Lower leg skin (tissue), 4 donors: ENCODE measurements around the gene MYOF. TPM values are rescaled to one million over a fixed set of nuclear protein-coding genes. Genes with fewer than 3 reads are reported as not detected.
"Not testable (repeated sequence)": the region's sequence is repeated elsewhere in the genome, so short reads cannot be mapped to it uniquely, and the experiment has no call there.

Experiments used
- DNase-seq, 2 donors: peaks; one replicate each; pipeline ENCODE4 v3.0.0-alpha.2; 2019; ENCODE audit warnings: low spot score in 2 of 2
- H3K4me3 ChIP-seq: fragments of 200-600 bp; sonication (generic); 2 replicates; pipeline ENCODE4 v1.5.1; 2017; ENCODE audit warnings: mild to moderate bottlenecking, low read depth; ENCODE audit not compliant: poor library complexity, severe bottlenecking
- CTCF ChIP-seq, 3 donors: fragments of 450-650 bp; IDR thresholded peaks; one replicate each; pipeline ENCODE4 v1.5.1; 2016; ENCODE audit warnings: antibody characterized with exemption in 3 of 3, mild to moderate bottlenecking in 3 of 3, moderate library complexity in 2 of 3
- POLR2A ChIP-seq, 2 donors: fragments of 450-650 bp; IDR thresholded peaks; one replicate each; pipeline ENCODE4 v1.6.1; 2016 to 2017; ENCODE audit warnings: antibody characterized with exemption in 2 of 2, mild to moderate bottlenecking in 1 of 2, moderate library complexity in 1 of 2
- WGBS, 2 donors: methylation state at CpG; one replicate each; pipeline ENCODE4 v1.1.5; 2018; 5-methylcytosine and 5-hydroxymethylcytosine counted together
- intact Hi-C: fragments of 100-400 bp; cut with DNase I; formaldehyde crosslinking; loops from one replicate; pipeline ENCODE4 v1.15.0; 2023; ENCODE audit warnings: low total_unique reads
- total RNA-seq, 4 donors: library from RNA; depleted of rRNA; stranded (reverse); fragments of >200 nt; gene quantifications; one replicate each; pipeline ENCODE4 v1.1.0, GENCODE V29; 2016

MYOF gene
- total RNA-seq, 4 donors from 2014 or later: 65.5 to 129 (median 90.3) TPM

GRCh38 chr10:93288679-93289634 is 193.2 kb downstream of the MYOF start:
- TF ChIP-seq POLR2A (IDR thresholded peaks at IDR 0.05): no peak
- peak in 1 of 3 donors; percentile 17 for TF ChIP-seq CTCF (IDR thresholded peaks at IDR 0.05)
- intact Hi-C loops: no loop called here
- WGBS, 2 donors: 49 to 50% methylated on average over 20 of the region's 20 CpGs
- peak; percentile 75 to 92 for DNase-seq
- H3K4me3 ChIP-seq: no peak overlapping the region

GRCh38 chr10:93287775-93288174 is 194.4 kb downstream of the MYOF start:
- TF ChIP-seq CTCF (IDR thresholded peaks at IDR 0.05): no peak
- no peak for TF ChIP-seq POLR2A (IDR thresholded peaks at IDR 0.05)
- DNase-seq: no peak
- WGBS, 2 donors: 93 to 95% methylated on average over 1 of the region's 1 CpG
- intact Hi-C loops: no loop called here
- H3K4me3 ChIP-seq: no peak overlapping the region

- WGBS, 2 donors: 96 to 97% methylated on average over 8 to 11 of the region's 11 CpGs
- DNase-seq, H3K4me3 ChIP-seq, intact Hi-C loops: not testable (repeated sequence)
These were observed 197.9 kb downstream of the MYOF start for GRCh38 chr10:93284246-93284645.

GRCh38 chr10:93281367-93281720 is 200.8 kb downstream of the MYOF start:
- intact Hi-C loops: no loop called here
- no peak for TF ChIP-seq POLR2A (IDR thresholded peaks at IDR 0.05)
- no peak for TF ChIP-seq CTCF (IDR thresholded peaks at IDR 0.05)
- DNase-seq: no peak
- WGBS, 2 donors: 72 to 79% methylated on average over 3 of the region's 3 CpGs
- H3K4me3 ChIP-seq: no peak overlapping the region

GRCh38 chr10:93280699-93281366 is 201.3 kb downstream of the MYOF start:
- DNase-seq: no peak
- WGBS, 2 donors: 66 to 72% methylated on average over 8 of the region's 8 CpGs
- TF ChIP-seq CTCF (IDR thresholded peaks at IDR 0.05): no peak
- no peak for TF ChIP-seq POLR2A (IDR thresholded peaks at IDR 0.05)
- H3K4me3 ChIP-seq: no peak overlapping the region
- intact Hi-C loops: no loop called here

- H3K4me3 ChIP-seq: no peak overlapping the region
- TF ChIP-seq CTCF (IDR thresholded peaks at IDR 0.05): no peak
- intact Hi-C loops: no loop called here
- WGBS, 2 donors: 88 to 93% methylated on average over 6 of the region's 6 CpGs
- DNase-seq: no peak
These were observed 201.9 kb downstream of the MYOF start for GRCh38 chr10:93280121-93280698.
